HG03342 (cell line): ENCODE data around the gene CISTR.
"Not testable (repeated sequence)": the region's sequence is repeated elsewhere in the genome, so short reads cannot be mapped to it uniquely, and the experiment has no call there.

Source experiments
- ATAC-seq: cut with Tn5 transposase; IDR thresholded peaks from one replicate; pipeline ENCODE4 v1.9.1; 2021; ENCODE audit warnings: mild to moderate bottlenecking, moderate library complexity; ENCODE audit not compliant: unreplicated experiment

The CISTR gene

DNA sequence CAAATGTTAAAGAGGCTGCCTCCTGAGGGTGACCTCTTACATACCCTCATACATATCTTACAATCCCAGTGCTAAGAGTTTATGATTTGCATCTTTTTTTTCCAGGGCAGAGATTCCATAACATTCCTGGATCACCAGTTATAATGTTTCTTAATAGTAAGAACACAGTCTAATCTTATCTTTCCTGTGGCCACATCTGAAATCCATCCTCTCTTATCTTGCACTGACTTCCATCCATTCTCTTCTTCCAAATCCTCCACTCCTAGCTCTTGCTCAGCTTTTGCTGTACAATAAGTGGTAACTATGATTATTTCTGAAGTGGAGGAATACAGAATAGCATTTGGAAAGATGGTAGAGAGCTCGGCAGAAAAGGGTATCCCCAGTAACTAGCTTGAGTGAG lies 30.8 kb downstream of the CISTR start:
- ATAC-seq: no peak

DNA sequence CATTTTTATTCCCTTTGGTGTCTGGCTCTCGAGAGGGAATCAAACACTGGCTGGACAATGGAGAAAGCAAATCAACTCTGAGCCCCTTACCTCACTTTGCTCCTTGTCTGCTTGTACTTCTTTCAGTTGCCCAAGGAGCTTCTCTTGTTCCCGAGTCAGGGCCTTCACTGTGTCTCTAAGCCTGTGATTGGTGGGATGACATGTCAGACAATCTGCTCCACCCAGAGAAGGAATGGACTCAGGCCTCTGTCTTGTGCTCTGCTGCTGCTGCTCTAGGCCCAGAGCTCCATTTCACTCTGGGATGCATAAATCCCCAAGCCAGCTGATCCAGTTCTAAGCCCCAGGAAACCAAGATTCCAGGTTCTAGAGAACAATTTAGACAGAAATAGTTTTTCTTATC lies 32.1 kb downstream of the CISTR start:
- ATAC-seq: no peak

DNA sequence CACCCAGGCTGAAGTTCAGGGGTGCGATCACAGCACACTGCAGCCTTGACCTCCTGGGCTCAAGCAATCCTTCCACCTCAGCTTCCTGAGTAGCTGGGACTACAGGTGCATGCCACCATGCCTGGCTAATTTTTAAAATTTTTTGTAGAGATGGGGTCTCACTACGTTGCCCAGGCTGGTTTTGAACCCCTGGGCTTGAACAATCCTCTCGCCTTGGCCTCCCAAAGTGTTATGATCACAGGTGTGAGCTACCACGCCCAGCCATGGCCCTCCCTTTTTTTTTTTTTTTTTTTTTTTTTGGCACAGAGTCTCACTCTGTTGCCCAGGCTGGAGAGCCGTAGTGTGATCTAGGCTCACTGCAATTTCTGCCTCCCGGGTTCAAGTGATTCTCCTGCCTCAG lies 33.2 kb downstream of the CISTR start:
- ATAC-seq: not testable (repeated sequence)

DNA sequence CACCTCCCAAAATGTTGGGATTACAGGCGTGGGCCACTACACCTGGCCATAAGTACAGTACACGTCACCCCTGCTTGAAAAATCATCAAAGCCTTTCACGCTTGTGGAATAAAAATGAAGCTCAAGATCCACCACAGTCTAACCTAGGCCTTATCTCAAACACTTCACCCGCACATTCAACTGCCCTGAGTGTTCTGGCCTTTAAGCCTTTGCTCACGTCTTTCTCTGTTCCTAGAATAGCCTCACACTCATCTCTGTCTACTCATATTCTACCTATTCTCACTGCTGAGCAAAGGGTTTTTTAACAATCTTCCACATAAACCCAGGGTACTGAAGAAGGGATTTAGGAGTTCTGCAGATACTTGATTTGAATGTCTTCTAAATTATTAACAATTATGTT lies 34.5 kb downstream of the CISTR start:
- no peak for ATAC-seq

- ATAC-seq: no peak
Measured at GRCh38 chr12:53714004-53714403, 37.8 kb downstream of the CISTR start.

GRCh38 chr12:53713516-53713915 lies 38.3 kb downstream of the CISTR start:
- no peak for ATAC-seq

GRCh38 chr12:53712059-53712643 lies 39.6 kb downstream of the CISTR start:
- ATAC-seq: no peak

- ATAC-seq: no peak
Measured at GRCh38 chr12:53710091-53710490, 41.7 kb downstream of the CISTR start.

DNA sequence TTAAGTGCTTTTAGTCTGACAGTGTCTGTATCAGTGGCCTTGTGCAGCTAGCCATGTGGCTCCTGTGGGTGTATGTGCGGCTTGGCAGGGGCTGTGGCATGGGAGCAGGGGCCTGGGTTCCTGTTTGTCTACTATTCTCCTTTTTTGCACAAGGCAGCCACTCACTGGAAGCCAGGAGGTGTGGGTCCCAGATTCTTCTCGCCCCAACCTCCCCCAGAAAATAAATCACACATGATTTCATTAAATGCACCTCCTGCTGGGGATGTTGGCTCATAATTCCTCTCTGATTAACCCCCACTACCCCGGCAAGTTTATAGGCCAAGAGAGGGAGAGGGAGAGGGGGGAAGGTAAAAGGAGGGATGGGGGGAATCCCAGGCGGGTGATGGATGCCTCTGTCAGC lies 42.1 kb downstream of the CISTR start:
- no peak for ATAC-seq

GRCh38 chr12:53706080-53706479 lies 45.7 kb downstream of the CISTR start:
- no peak for ATAC-seq

DNA sequence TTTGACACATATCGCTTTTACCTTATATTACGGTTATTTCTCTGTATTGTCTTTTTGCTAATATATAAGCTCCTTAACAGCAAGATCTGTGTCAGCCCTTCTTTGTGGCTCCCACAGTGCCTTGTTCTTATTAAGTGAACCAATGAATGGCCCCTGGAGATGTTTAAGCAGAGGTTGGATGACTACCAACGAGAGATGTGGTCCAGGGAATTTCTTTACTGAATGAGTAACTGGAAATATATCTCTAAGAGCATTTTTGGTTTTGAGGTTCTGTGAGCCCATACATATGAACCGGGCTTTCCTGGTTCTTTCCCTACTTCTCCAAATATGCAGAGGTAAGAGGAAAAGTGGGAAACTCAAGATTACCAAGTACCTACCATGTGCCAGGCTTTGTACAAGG lies 48.0 kb downstream of the CISTR start:
- ATAC-seq: no peak

- no peak for ATAC-seq
Measured at GRCh38 chr12:53701518-53702264, 50.1 kb downstream of the CISTR start.

DNA sequence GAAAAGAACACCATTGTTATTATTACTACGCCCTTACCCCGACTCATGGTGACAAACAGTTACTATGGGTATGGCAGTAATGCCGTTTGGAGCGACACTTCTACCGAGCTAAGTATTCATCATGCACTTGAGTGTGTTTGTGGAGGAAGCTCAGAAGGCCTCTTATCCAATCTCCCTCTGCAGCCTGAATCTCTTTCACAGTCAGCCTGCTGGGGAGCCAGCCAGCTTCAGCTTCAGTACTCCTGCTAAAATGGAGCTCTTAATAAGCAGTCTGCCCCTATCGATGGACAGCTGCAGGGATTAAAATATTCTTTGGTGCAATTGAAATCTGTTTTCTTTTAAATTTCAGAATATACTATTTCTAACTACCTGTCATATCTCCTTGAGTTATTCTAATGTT lies 51.2 kb downstream of the CISTR start:
- ATAC-seq: no peak

GRCh38 chr12:53699678-53700025 lies 52.1 kb downstream of the CISTR start:
- ATAC-seq: no peak

- ATAC-seq: no peak
Measured at GRCh38 chr12:53698948-53699677, 52.7 kb downstream of the CISTR start.

DNA sequence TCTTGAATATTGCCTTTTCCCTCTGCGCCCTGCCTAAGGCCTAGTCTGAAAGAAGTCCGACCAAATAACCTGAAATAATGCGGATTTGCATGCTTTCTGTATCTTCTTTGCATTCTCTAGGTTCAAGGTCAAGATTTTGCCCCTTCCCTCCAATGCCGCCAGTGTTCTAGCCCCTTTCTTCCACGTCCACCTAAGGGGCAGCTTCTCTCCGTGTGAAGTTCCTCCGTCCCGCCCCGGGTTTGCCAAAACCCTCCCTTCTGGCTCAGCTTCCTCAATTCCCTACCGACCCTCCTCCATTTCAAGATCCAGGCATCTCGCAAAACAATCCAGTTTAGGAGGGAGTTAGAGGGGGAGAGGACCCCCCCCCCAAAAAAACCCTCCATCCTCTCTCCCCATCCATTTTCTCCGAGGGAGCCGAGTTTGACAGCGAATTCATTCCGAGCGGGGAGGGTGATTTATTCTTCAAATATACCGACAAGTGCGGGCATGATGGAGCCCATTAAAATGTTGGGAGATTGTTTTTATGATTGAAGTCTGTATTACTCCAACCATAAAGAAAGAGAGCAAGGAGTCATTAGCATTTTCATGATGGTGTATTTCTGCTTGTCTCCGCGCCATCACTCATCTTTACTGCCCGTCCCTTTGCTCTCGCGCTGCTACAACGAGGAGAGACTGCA lies 55.0 kb downstream of the CISTR start:
- no peak for ATAC-seq
